OCI-LY1 (cell line): ENCODE data around the gene PIWIL4.

Source experiments
- EZH2 ChIP-seq: fragments of 200-600 bp; sonication (generic), shearing (Covaris generic); IDR thresholded peaks from 2 replicates; pipeline ENCODE4 v1.8.0; 2017; ENCODE audit warnings: borderline replicate concordance, mixed run types, mild to moderate bottlenecking, antibody characterized with exemption, low read length, moderate library complexity, mixed read lengths
- TF ChIP-seq, protein P1 (sequence below): fragments of 200-600 bp; sonication (generic), shearing (Covaris generic); IDR thresholded peaks from 2 replicates; pipeline ENCODE4 v1.5.1; 2017; ENCODE audit warnings: mild to moderate bottlenecking, antibody characterized with exemption, low read length, moderate library complexity, mixed read lengths

GRCh38 chr11:94518300-94518699, 48.9 kb upstream of the PIWIL4 start:
- TF ChIP-seq, protein P1, sequence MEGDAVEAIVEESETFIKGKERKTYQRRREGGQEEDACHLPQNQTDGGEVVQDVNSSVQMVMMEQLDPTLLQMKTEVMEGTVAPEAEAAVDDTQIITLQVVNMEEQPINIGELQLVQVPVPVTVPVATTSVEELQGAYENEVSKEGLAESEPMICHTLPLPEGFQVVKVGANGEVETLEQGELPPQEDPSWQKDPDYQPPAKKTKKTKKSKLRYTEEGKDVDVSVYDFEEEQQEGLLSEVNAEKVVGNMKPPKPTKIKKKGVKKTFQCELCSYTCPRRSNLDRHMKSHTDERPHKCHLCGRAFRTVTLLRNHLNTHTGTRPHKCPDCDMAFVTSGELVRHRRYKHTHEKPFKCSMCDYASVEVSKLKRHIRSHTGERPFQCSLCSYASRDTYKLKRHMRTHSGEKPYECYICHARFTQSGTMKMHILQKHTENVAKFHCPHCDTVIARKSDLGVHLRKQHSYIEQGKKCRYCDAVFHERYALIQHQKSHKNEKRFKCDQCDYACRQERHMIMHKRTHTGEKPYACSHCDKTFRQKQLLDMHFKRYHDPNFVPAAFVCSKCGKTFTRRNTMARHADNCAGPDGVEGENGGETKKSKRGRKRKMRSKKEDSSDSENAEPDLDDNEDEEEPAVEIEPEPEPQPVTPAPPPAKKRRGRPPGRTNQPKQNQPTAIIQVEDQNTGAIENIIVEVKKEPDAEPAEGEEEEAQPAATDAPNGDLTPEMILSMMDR: no peak
- no peak for TF ChIP-seq EZH2
